Measurements from ENCODE around the gene UNK.

- TF ChIP-seq CTCF (IDR thresholded peaks at IDR 0.05) (no peak), POLR2A (IDR thresholded peaks at IDR 0.05) (no peak)
Measured at GRCh38 chr17:75740215-75740614, 44.4 kb upstream of the UNK start.
